GM21526 (cell line): ENCODE measurements around the gene FAM98B.

Experiments used
- ATAC-seq: cut with Tn5 transposase; IDR thresholded peaks from one replicate; pipeline ENCODE4 v1.9.1; 2021; ENCODE audit warnings: moderate library complexity; ENCODE audit not compliant: unreplicated experiment, low FRiP score

Gene FAM98B

DNA sequence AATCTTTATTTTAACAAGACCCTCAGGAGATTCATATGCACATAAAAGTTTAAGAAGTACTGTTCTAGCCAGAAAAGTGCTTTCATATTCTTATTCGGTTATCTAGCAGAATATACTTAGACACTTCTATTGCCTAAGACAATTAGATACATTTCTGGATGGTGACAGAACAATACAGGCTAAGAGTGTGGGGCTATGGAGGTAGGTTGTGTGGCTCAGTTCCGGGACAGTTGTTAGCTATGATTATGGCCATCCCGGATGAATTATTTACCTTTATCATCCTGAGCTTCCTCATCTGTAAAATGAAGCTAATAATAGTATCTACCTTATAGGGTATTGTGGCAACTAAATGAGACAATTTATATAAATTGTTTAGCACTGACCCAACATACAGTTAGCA, 6.6 kb downstream of the FAM98B start:
- no peak for ATAC-seq

DNA sequence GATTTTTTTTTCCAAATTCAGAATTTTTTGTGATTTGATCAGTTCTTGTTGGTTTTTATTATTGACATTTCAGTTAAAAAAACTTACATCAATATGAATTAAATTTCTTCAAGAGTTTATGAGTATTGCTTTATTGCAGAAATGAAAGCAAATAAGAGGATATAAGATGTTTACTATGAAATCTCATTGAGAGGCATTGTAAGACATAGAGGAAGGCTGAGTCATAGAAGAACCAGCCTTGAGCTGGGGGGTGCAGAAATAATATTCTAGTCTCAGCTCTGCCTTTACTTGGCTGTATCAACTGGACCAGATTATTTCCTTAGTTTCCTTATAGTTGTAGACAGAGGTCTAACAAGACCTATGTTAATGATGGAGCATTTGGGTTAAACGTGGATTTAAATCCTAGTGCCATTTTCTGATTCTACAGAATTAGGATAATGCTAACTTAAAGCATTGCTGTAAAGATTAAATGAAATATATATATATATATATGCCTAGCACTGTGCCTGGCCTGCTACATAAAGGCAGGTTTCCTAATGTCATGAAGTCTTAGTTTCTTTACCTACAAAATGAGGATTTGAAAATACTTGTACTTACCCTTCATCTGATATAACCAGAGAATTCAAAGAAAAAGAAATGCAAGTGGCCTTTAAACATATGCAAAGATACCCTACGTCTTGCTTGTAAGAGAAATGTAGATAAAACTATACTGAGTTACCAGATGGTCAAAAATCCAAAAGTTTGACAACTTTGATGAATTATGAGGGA, 7.3 kb downstream of the FAM98B start:
- ATAC-seq, result peak; percentile 73

DNA sequence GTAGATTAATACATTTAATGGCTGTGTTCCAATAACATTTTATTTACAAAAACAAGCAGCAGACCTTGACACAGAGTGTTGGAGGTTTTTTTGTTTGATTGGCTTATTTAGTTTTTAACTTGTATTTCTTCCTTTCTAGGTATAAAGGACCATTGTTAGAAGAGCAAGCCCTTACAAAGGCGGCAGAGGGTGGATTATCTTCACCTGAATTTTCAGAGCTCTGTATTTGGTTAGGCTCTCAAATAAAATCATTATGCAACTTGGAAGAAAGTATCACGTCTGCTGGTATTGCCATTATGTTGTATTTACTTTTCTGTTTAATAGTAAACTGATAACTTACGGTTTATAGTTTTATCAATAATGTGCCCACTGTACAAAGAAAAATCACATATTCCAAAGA, 10.0 kb downstream of the FAM98B start:
- no peak for ATAC-seq

DNA sequence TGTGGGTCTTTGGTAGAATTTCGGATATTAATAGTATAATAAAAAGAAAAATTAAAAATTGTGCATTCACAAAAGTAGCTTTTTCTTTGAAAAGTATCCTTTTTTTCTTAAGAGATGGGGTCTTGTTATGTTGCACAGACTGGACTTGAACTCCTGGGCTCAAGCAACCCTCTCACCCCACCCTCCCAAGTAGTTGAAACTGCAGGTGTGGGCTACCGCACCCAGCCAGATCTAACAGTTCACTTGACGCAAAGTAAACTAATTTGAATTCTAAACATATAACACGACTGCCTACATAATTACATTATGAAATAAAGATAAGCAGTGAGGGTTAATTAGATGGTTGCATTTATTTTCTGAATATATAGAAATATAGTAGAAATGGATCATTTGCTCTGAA, 10.7 kb downstream of the FAM98B start:
- no peak for ATAC-seq

DNA sequence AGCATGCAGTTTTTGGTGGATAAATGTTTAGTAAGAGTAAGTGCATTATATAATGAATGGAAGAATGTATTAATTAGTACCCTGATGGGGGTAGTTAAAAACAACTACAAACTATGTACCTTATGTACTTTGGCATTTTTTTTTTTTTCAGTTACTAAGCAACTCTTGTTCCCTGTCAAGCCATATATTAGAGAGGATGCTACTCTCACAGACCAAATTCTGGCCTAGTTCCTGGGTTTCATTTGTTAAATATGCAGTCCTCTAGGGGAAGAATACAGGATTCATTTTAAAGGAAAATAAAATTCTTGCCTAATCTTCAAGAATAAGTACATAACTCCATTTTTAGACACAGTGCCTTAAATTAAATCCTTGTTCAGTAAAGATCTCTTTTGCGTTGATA, 16.9 kb downstream of the FAM98B start:
- ATAC-seq, result no peak

DNA sequence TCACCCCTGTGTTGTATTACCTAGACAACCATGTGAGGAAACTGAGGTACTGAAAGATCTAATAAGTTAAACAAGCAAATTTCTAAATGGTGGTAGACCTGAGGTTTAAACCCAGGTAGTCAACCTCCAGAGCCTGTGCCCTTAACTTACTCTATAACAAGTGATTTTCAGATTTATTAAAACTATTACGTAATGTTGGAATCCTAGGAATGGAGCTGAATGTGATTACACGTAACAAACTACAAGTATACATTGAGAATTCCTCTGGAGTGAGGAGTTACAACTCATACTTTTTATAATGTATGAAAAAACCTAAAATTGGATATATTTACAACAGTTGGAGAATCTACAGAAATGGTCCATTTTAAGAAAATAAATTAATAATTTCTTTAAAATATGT, 18.0 kb downstream of the FAM98B start:
- ATAC-seq, result no peak

DNA sequence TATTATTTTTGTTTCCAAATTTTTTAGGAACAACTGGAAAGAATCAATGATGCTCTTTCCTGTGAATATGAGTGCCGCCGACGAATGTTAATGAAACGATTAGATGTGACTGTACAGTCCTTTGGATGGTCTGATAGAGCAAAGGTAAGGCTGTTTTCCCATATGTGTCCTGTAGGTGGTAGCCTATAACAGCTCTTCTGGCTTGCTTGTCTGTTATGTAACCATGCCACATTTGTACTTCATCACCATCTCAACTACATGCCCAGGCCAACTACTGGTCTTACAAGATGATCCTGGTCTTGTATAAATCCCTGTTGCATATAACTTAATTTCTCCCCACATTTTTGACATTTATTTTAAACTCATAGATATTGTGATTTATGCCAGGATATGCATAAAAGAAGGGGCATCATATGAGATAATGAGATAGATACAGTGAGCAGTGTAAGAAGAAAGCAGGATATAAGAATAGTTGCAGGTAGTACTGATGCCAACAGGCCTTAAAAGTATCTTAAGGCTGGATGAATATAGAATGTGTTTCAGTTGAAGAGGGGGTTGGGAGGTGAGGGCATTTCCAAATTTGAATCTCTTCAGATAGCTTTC, 20.3 kb downstream of the FAM98B start:
- peak; percentile 93 for ATAC-seq

DNA sequence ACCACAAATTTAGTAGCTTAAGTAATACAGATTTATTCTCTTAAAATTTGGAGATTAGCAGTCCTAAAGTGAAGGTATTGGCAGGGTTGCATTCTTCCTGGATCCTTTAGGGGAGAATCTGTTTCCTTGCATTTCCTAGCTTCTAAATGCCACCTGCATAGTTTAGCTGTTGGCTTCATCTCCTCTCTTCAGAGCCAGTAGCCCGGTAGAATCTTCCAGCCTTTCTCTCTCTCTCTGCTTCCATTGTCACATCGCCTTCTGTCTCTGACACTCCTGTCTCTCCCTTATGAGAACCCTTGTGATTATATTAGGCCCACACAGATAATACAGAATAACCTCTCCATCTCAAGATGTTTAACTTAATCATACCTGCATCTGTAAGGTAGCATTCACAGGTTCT, 21.4 kb downstream of the FAM98B start:
- ATAC-seq, result no peak

DNA sequence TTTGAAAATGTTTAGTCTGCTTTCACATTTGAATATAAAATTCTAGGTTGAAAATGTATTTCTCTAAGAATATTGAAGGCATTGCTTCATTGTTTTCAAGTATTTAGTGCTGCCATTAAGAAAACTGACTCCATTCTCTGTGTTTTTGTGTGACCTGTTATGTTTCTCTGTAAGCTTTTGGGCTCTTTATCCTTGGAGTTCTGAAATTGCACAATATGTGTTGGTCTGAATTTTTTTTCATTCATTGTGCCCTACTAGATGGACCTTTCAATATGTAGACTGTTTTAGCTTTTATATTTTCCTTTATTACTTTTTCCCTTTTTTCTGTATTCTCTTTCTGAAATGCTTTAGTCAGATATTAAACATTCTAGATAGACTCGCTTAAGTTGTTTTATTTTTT, 22.2 kb downstream of the FAM98B start:
- ATAC-seq, result no peak

DNA sequence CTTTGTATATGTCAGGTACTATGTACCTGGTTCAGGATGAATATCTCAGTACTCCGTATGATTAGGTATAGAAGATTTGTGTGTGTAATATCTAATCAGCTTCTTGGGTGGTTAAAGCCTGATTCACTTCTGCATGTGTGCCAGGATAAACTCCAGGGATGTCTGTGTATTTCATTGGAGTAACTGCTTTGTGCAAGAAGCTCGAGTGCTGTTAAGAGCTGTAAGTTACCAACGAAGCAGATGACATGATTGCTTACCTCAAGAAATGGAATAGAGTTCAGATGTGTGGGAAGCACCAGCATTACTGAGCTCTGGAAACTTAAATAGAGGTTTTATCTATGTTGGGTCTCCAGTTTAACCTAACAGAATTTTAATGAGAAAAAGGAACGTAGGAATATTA, 23.7 kb downstream of the FAM98B start:
- no peak for ATAC-seq

DNA sequence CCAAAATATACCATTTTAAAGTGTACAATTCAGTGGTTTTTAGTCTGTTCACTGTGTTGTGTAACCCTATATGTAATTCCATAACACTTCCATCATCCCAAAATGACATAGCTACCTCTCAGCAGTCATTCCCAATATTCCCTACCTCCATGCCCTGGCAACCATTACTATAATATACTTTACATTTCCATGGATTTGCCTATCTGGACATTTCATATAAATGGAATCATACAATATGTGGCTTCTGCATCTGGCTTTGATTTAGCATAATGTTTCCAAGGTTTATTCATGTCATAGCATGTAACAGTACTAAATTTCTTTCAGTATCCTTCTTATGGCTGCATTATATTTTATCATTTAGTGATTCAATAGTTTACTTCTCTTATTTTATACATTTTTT, 25.3 kb downstream of the FAM98B start:
- no peak for ATAC-seq

DNA sequence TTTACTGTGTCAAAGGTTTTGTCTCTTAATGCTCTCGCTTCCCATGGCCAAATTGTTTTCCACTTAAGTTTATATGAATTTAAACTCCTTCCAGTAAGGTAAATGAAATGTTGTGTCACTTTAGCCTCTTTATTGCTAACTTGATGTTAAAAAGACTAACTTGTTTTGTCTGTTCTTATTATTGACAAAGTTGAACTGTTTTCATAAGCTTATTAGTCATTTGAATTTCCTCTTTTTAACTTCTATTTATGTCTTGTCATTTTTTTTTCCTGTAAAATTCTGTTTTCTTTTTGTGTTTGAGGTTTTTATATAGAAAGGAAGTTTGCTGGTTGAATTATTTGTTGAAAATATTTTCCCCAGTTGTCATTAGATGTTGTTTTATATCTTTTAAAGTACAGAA, 25.8 kb downstream of the FAM98B start:
- ATAC-seq, result no peak

DNA sequence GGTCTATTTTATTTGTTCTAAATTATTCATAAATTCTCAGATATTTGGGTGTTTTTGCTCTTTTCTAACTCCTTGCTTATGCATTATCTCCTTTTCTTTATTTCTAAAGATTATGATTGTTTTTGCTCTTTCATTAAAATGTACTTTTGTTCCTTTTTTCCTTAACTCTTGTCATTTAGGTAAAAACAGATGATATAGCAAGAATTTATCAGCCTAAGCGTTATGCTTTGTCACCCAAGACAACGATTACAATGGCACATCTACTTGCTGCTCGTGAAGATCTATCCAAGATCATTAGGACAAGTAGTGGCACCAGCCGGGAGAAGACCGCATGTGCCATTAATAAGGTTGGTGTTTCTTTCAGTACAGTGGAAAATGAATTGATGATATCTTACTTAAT, 27.2 kb downstream of the FAM98B start:
- ATAC-seq, result no peak

DNA sequence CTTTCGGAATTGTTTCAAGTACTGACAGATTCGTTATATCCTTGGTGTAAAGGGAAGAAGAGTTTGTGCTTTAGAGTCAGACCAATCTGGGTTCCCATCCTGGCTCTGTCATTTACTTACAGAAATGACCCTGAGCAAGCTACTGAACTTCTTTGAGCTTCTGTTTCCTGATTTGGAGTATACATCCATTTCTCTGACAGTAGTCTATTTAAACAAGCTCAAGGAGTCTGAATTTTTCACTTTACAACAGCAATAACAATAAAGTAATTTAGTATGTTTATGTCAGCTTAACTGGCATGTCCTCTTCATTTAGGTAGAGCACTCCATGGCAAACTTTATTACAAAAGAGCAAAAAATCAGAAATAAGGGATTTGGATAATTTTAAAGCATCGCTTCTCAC, 27.8 kb downstream of the FAM98B start:
- ATAC-seq, result no peak

DNA sequence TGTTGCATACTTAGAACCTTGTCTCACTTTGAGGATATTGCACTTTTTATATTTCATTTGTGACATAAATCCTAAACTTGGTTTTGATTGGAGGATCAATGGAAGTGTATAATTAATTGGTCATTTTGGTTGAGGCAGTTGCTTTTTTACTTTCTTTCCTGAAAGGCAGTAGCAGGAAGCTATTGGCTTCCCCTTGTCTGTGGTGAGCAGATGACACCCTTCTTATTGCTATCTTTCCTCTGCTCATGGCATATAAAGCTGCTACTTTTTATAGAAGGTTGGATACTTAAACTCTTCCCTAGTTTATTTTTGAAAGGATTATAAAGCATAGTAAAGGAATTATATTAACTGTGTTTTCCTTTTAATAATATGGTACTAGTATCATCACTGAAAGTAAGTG, 28.6 kb downstream of the FAM98B start:
- ATAC-seq, result no peak

DNA sequence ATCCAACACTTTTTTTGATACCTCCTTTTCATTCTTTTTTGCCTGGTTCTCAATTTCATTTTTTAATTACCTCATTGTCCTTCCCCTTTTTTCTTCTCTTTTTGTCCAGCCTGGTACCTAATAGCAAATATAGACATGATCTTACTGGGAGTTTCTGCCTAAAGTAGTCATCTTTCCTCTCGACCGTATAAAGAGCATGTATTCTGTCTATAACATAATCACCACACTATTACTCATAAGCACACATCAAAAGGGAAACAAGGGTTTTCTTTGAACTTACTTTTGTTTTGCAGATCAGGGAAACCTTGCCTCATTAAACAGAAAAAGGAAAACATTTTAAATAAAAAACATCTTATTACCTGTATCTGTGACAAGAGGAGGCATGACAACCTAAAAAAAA, 33.0 kb downstream of the FAM98B start:
- ATAC-seq, result no peak

DNA sequence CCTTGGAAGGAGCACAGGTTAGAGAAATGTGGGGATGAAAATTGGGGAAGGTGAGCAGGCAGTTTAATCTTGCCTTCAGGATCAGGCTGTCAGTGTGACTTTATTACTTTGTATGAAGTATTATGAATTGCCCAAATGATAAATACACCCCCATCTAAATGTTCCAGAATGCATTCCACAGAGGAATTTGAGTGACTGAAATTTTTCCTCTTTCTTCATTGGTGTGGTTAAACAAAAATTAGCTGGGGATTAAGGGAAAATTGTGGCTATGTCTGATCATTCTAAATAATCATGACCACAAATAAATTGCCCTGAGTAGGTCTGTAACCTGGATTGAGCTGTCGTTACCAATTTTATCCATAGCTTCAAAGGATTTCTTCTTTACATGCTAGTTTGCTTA, 33.5 kb downstream of the FAM98B start:
- ATAC-seq, result no peak

DNA sequence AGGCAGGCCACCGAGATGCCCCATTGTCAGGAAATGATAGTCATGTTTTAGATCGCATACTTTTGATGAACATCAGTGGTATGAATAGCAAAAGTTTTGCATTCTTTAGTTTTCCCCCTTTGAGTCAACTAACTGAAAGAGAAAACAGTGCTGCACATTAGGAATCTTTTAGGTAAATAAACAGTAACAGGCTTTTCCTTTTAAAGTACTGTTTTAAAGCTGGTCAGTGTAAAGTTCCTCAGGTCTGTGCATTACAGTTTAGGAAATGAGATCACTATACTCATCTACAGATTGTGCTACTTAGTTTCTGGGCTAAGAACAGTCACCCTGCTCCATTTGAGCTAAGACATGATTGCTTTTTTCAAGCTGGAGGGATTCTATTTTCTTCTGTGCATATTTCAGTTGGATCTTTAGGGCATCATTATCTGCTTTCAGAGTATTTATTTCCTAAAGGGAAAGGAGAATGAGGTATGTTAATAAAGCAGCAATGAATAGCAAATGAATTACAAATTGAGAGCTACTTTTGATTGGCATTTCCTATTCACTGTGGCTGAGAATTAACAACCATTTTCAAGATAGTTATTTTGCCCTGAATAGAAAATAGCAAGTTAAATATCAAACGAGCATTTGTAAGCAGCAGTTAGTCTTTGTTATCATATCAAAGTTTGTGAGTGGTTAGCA, 36.5 kb downstream of the FAM98B start:
- no peak for ATAC-seq

DNA sequence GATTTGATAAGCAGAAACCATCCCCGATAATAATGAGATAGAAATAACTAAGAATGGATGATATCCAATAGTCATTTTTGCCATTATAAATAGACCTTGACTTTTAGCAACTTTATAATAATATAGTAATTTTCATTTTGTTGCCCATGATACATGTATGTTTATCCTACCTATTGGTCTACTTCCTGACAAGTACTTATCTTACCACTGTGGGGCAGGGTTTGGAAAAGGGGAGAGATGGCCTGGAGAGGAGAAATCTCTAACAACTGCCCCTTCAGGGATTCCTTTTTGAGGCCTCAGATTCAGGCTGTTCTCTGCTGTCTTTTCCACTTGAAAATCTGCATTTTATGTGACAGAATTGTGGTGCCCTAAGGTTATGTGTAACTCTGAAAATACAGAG, 42.2 kb downstream of the FAM98B start:
- no peak for ATAC-seq

DNA sequence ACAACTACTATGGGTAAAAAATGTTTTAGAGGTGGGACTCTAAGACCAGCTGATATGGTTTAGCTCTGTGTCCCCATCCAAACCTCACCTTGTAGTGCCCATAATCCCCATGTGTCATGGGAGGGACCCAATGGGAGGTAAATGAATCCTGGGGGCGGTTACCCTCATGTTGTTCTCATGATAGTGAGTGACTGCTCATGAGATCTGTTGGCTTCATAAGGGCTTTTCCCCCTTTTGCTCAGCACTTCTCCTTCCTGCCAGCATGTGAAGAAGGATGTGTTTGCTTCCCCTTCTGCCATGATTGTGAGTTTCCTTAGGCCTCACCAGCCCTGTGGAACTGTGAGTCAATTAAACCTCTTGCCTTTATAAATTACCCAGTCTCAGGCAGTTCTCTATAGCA, 45.7 kb downstream of the FAM98B start:
- no peak for ATAC-seq

DNA sequence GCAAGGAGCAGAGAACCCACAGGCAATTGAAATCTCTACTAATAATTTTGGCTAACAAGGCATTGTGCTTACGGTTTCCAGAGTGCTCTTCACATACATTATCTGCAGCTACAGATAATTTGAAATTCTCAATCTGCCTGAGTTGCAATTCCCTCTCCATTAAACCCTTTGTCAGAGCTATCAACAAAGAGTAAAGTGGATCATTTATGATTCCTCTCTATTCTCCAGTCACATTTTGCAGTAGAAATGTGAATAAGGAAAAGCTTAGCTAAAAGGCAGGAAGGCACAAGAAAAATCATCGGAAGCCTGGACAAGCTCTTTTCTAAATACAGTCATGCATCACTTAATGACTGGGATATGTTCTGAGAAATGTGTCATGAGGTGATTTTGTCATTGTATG, 49.6 kb downstream of the FAM98B start:
- ATAC-seq, result no peak
